GM12801 (cell line): ENCODE measurements around the gene TSACC.

ENCODE experiments used
- TF ChIP-seq, protein P1 (sequence below): IDR thresholded peaks from one replicate; pipeline ENCODE4 v1.5.1; 2011; ENCODE audit warnings: control low read depth; ENCODE audit not compliant: insufficient read length; ENCODE audit errors: extremely low read depth

TSACC gene

DNA sequence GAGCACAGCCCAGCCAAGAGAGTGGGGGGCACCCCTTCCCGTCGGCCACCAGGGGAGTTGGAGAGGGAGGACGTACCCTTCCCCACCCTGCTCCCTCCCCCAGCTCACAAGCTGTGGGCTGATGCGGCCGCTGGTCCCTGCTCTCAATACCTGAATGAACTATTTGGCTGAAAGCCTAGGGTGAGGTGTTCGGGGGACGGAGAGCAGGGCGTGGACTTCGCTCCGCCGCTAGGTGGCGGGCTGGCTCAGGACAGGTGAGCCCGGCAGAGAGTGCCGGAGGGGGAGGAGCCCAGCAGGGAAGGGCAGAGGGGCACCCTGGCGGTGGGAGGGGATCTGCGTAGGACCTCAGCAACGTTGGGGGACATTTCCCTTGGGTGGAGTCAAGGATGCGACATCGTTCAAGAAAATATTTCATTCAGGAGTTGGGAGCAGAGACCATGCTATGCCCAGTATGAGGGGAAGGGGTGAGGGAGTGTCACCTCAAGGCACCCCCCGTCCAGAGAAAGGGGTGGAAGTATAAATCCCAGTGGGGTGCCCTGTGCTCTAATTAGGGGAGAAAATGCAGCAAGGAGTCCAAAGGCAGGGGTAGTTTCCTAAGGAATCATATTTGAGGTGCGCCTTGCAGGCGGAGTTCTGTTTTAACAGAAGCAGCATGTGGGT lies 18.7 kb downstream of the TSACC start:
- TF ChIP-seq, protein P1, sequence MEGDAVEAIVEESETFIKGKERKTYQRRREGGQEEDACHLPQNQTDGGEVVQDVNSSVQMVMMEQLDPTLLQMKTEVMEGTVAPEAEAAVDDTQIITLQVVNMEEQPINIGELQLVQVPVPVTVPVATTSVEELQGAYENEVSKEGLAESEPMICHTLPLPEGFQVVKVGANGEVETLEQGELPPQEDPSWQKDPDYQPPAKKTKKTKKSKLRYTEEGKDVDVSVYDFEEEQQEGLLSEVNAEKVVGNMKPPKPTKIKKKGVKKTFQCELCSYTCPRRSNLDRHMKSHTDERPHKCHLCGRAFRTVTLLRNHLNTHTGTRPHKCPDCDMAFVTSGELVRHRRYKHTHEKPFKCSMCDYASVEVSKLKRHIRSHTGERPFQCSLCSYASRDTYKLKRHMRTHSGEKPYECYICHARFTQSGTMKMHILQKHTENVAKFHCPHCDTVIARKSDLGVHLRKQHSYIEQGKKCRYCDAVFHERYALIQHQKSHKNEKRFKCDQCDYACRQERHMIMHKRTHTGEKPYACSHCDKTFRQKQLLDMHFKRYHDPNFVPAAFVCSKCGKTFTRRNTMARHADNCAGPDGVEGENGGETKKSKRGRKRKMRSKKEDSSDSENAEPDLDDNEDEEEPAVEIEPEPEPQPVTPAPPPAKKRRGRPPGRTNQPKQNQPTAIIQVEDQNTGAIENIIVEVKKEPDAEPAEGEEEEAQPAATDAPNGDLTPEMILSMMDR = no peak

DNA sequence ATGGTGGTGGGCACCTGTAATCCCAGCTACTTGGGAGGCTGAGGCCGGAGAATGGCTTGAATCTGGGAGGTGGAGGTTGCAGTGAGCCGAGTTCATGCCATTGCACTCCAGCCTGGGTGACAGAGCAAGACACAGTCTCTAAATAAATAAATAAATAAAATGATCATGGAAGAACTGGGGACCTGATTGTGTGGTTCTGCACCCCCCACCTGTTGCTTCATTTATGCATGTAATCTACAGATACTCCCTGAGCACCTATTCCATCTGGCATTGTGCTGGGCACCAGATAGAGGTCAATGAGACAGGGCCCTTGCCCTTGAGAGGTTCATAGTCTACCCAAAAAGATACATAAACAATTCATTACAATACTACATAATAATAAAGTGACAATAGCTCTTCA lies 19.7 kb downstream of the TSACC start:
- TF ChIP-seq, protein P1 = no peak

DNA sequence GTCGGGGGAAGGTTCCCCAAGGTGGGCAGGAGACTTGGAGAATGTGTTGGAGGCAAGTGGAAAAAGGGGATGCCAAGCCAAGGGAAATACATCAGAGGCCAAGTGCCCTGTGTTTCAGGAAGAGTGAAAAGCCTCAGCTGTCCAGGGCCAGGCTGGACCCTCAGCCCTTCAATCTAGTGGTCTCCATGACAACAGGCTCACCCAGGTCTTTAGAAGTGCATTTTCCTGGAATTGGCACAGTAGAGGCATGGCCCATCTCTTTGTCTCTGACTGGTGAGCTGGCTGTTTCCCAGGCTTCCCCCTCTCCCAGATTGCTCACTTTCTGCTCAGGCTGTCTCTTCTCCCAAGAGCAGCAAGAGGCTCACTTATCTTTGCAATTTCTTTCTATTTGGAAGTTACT lies 20.3 kb downstream of the TSACC start:
- TF ChIP-seq, protein P1 = no peak

DNA sequence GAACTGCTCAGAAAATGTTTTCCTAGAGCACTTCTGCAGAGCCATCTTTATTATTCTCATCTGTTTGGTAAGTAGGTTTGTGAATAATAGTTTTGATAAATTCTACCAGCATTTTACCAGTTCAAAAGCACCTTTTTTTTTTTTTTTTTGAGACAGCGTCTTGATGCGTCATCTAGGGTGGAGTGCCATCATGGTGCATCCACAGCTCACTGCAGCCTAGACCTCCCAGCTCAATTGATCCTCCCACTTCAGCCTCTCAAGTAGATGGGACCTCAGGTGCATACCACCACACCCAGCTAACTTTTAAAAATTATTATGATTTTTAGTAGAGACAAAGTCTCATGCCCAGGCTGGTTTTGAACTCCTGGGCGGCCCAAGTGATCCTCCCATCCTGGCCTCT lies 20.9 kb downstream of the TSACC start:
- TF ChIP-seq, protein P1 = no peak

DNA sequence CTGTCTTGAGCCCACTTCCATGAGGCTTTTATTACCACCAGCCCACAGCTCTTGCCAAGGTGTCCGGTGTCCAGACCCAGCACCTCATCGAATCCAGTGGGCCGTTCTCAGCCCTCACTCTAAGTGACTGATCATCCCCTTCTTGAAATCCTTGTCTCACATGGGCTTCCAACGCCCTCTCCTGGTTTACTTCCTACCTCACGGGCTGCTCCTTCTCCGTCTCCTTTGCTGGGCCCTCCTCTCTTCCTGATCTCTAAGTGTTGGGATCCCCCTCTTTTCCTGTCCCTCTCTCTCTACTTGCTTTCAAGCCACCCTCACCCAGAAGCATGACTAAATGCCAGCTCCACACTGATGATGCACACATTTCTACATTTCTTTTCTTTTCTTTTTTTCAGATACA lies 21.6 kb downstream of the TSACC start:
- TF ChIP-seq, protein P1 = no peak

DNA sequence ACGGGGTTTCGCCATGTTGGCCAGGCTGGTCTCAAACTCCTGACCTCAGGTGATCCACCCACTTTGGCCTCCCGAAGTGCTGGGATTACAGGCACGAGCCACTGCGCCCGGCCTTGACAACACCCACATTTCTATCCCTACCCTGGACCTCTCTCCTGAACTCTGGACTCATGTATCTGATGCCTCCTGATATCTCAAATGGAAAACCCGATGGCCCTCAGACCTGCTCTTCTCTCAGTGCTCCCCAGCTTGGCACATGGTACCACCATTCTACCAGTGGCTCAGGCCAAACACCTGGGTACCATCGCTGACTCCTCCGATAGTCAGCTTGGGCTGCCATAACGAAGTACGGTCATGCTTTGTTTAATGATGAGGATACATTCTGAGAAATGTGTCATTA lies 22.2 kb downstream of the TSACC start:
- TF ChIP-seq, protein P1 = no peak

DNA sequence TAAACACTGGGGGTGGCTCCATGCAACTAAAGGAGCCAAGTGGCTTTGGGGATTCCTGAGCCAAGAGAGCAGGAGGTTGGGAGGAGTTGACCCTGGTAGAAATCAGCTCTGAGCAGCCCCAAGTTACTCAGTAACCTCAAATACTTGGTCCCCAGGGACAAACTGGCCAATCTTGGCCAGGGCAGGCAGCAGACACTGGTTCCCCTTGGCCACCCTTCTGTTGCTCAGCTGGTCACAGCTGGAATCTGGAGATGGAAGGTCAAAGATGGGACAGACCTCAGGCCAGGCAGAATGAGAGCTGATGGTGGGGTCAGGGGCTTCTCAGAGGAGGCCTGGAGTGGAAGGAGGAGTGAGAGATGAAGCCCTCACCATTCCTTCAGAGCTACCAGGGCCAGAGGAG lies 27.4 kb downstream of the TSACC start:
- TF ChIP-seq, protein P1 = no peak
